ENCODE results near the gene LMNB1. TPM values are rescaled to one million over a fixed set of nuclear protein-coding genes. Genes with fewer than 3 reads are reported as not detected.
"Not testable (repeated sequence)": the region's sequence is repeated elsewhere in the genome, so short reads cannot be mapped to it uniquely, and the experiment has no call there.

LMNB1 gene
- total and polyA plus RNA-seq, 4 donors: 1.1 to 8.9 (median 4.1) TPM

DNA sequence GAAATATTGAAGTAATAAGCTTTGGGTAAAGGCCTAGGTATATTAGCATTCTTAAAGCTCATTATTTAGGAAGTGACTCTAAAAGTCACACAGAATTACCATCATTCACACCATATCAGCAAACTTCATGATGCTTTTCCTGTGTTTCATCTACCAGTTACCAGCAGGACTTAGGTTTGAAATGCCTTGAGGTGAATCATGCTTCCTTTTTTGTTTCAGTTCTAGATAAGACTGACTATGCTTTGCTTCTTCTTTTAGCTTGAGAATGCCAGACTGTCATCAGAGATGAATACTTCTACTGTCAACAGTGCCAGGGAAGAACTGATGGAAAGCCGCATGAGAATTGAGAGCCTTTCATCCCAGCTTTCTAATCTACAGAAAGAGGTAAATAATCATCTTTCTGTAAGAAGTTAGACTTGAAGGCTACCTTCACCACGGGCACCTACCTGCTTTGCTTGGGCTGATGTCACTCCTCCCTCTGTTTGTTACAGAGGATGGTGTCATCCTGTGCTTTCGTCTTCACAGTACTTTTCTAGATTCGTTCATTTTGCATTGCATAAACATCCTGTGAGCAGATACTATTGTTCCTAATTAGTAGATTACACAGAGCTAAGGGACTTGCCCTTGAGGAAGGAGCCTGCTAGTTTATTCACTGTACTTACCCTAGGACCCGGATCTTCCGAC lies 34.7 kb downstream of the LMNB1 start:
- WGBS, 2 donors: 89 to 90% methylated on average over 6 of the region's 6 CpGs
- ATAC-seq (ENCODE audit: low FRiP score) (no peak), DNase-seq (no peak)
- no peak overlapping the region for H3K27ac ChIP-seq (ENCODE audit: low read depth in 1 of 2, low read length in 2 of 2)
- H3K36me3 ChIP-seq (ENCODE audit: control insufficient read depth in 1 of 2, insufficient read depth in 2 of 2, low read length in 1 of 2): no peaks in the 10 kb centered on the region
- no peak overlapping the region for H3K4me3 ChIP-seq (ENCODE audit: low read length in 2 of 2)
- H3K9me3 ChIP-seq (ENCODE audit: control insufficient read depth, low read length): no peaks in the 10 kb centered on the region
- no peaks in the 10 kb centered on the region for H3K27me3 ChIP-seq (ENCODE audit: control insufficient read depth in 1 of 2, insufficient read depth in 2 of 2, low read length in 1 of 2)
- H3K4me1 ChIP-seq (ENCODE audit: control insufficient read depth in 1 of 2, insufficient read depth in 2 of 2, low read length in 2 of 2): no peaks in the 10 kb centered on the region
- intact Hi-C loops (cut with DNase I): no loop called here

DNA sequence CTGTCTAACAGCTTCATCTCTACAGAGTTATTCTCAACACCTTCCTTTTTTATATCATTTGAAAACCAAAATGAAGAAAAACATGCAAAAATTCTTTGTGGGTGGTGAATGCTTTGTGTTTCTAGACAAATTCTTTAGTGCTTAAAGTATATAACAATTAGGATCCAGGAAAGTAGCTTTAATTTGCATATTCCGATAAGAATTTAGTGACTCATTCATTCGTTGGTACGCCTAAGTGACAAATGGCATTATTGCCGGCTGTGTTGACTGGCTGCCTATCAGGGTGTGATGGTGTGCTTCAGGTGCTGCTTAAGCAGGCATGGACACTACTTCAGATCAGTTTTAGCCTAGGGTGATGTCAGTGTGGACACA lies 35.2 kb downstream of the LMNB1 start:
- no peaks in the 10 kb centered on the region for H3K4me1 ChIP-seq (ENCODE audit: control insufficient read depth in 1 of 2, insufficient read depth in 2 of 2, low read length in 2 of 2)
- intact Hi-C loops (cut with DNase I): no loop called here
- H3K27me3 ChIP-seq (ENCODE audit: control insufficient read depth in 1 of 2, insufficient read depth in 2 of 2, low read length in 1 of 2): no peaks in the 10 kb centered on the region
- H3K27ac ChIP-seq (ENCODE audit: low read depth in 1 of 2, low read length in 2 of 2): no peak overlapping the region
- 92 to 96% methylated on average over 4 of the region's 4 CpGs for WGBS, 2 donors
- no peaks in the 10 kb centered on the region for H3K36me3 ChIP-seq (ENCODE audit: control insufficient read depth in 1 of 2, insufficient read depth in 2 of 2, low read length in 1 of 2)
- DNase-seq (no peak), ATAC-seq (ENCODE audit: low FRiP score) (no peak)
- no peak overlapping the region for H3K4me3 ChIP-seq (ENCODE audit: low read length in 2 of 2)
- no peaks in the 10 kb centered on the region for H3K9me3 ChIP-seq (ENCODE audit: control insufficient read depth, low read length)

- H3K36me3 ChIP-seq (ENCODE audit: control insufficient read depth in 1 of 2, insufficient read depth in 2 of 2, low read length in 1 of 2); H3K4me3 ChIP-seq (ENCODE audit: low read length in 2 of 2); DNase-seq; H3K9me3 ChIP-seq (ENCODE audit: control insufficient read depth, low read length); intact Hi-C loops (cut with DNase I); H3K4me1 ChIP-seq (ENCODE audit: control insufficient read depth in 1 of 2, insufficient read depth in 2 of 2, low read length in 2 of 2); H3K27ac ChIP-seq (ENCODE audit: low read depth in 1 of 2, low read length in 2 of 2); H3K27me3 ChIP-seq (ENCODE audit: control insufficient read depth in 1 of 2, insufficient read depth in 2 of 2, low read length in 1 of 2); ATAC-seq (ENCODE audit: low FRiP score): not testable (repeated sequence)
- WGBS, 2 donors: 86 to 87% methylated on average over 9 of the region's 9 CpGs
These were observed 36.9 kb downstream of the LMNB1 start for GRCh38 chr5:126813799-126814198.

GRCh38 chr5:126814721-126815404 lies 37.9 kb downstream of the LMNB1 start:
- WGBS, 2 donors: 94 to 97% methylated on average over 2 of the region's 2 CpGs
- Histone ChIP-seq H3K27me3 (ENCODE audit: control insufficient read depth in 1 of 2, insufficient read depth in 2 of 2, low read length in 1 of 2) (no peaks in the 10 kb centered on the region), H3K4me1 (ENCODE audit: control insufficient read depth in 1 of 2, insufficient read depth in 2 of 2, low read length in 2 of 2) (no peaks in the 10 kb centered on the region), H3K9me3 (ENCODE audit: control insufficient read depth, low read length) (no peaks in the 10 kb centered on the region), H3K36me3 (ENCODE audit: control insufficient read depth in 1 of 2, insufficient read depth in 2 of 2, low read length in 1 of 2) (no peaks in the 10 kb centered on the region), H3K27ac (ENCODE audit: low read depth in 1 of 2, low read length in 2 of 2) (no peak overlapping the region), H3K4me3 (ENCODE audit: low read length in 2 of 2) (no peak overlapping the region)
- intact Hi-C loops (cut with DNase I): no loop called here
- DNase-seq: no peak
- ATAC-seq (ENCODE audit: low FRiP score): no peak

- no peak for DNase-seq
- no peak overlapping the region for H3K27ac ChIP-seq (ENCODE audit: low read depth in 1 of 2, low read length in 2 of 2)
- no peak overlapping the region for H3K4me3 ChIP-seq (ENCODE audit: low read length in 2 of 2)
- no peaks in the 10 kb centered on the region for H3K27me3 ChIP-seq (ENCODE audit: control insufficient read depth in 1 of 2, insufficient read depth in 2 of 2, low read length in 1 of 2)
- WGBS, 2 donors: 97 to 98% methylated on average over 8 of the region's 8 CpGs
- ATAC-seq (ENCODE audit: low FRiP score): no peak
- H3K4me1 ChIP-seq (ENCODE audit: control insufficient read depth in 1 of 2, insufficient read depth in 2 of 2, low read length in 2 of 2): no peaks in the 10 kb centered on the region
- intact Hi-C loops (cut with DNase I): no loop called here
- H3K36me3 ChIP-seq (ENCODE audit: control insufficient read depth in 1 of 2, insufficient read depth in 2 of 2, low read length in 1 of 2): no peaks in the 10 kb centered on the region
- H3K9me3 ChIP-seq (ENCODE audit: control insufficient read depth, low read length): no peaks in the 10 kb centered on the region
These were observed 39.7 kb downstream of the LMNB1 start for GRCh38 chr5:126816649-126817048.

DNA sequence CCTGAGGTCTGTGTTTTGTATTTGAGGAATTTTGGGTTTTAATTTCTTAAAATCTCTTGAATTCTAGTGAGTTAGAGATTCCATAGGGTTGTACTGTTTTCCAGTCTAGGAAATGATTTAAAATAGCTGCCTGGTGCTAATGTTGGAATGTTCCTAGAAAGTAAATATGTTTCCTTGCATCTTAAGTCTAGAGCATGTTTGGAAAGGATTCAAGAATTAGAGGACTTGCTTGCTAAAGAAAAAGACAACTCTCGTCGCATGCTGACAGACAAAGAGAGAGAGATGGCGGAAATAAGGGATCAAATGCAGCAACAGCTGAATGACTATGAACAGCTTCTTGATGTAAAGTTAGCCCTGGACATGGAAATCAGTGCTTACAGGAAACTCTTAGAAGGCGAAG lies 41.8 kb downstream of the LMNB1 start:
- no peak overlapping the region for H3K27ac ChIP-seq (ENCODE audit: low read depth in 1 of 2, low read length in 2 of 2)
- H3K27me3 ChIP-seq (ENCODE audit: control insufficient read depth in 1 of 2, insufficient read depth in 2 of 2, low read length in 1 of 2): no peaks in the 10 kb centered on the region
- no peaks in the 10 kb centered on the region for H3K9me3 ChIP-seq (ENCODE audit: control insufficient read depth, low read length)
- no peak for ATAC-seq (ENCODE audit: low FRiP score)
- DNase-seq: no peak
- 68 to 74% methylated on average over 4 of the region's 4 CpGs for WGBS, 2 donors
- intact Hi-C loops (cut with DNase I): no loop called here
- H3K4me1 ChIP-seq (ENCODE audit: control insufficient read depth in 1 of 2, insufficient read depth in 2 of 2, low read length in 2 of 2): no peaks in the 10 kb centered on the region
- no peaks in the 10 kb centered on the region for H3K36me3 ChIP-seq (ENCODE audit: control insufficient read depth in 1 of 2, insufficient read depth in 2 of 2, low read length in 1 of 2)
- no peak overlapping the region for H3K4me3 ChIP-seq (ENCODE audit: low read length in 2 of 2)

DNA sequence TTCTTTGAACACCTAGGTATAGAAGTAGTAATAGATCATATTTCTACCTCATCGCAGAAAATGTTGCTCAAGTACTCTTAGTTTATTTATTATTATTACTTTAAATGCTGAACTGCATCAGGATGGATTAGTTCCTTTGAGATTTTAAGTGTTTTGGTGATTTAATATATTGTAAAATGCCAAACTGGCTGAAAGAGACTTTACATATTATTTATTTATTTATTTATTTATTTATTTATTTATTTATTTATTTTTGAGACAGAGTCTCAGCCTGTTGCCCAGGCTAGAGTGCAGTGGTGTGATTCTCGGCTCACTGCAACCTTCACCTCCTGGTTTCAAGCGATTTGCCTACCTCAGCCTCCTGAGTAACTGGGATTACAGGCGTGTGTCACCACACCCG lies 42.3 kb downstream of the LMNB1 start:
- WGBS, 2 donors: 98 to 99% methylated on average over 5 of the region's 5 CpGs
- DNase-seq: no peak
- no peak overlapping the region for H3K4me3 ChIP-seq (ENCODE audit: low read length in 2 of 2)

DNA sequence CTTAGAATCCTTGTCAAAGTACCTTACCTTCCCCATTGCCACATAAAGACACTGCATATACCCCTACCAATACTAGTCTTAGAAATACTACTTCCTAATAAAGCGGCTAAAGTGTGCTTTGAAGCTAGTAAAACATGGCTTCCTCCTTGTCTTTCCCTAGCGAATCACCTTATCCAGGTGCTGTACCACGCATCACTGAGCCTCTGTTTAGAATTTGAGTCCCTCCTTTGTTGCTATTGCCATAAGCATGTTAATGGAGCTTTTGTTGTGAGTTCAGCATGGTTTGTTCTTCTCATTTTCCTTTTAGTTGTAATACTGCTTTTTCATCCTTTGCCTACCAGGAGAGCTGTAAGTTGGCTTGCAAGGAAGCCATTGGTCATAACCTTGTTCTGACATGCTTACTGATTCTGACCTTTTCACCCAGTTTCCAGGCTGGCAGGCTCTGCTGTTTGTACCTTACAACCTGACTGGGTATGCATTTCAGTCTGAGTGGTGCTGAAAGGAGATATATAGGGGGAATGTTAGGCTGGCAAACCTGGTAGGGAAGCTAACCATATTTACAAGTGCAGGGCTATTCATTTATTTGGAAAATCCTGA lies 49.8 kb downstream of the LMNB1 start:
- Histone ChIP-seq H3K27ac (ENCODE audit: low read depth in 1 of 2, low read length in 2 of 2) (no peak overlapping the region), H3K9me3 (ENCODE audit: control insufficient read depth, low read length) (no peaks in the 10 kb centered on the region), H3K36me3 (ENCODE audit: control insufficient read depth in 1 of 2, insufficient read depth in 2 of 2, low read length in 1 of 2) (no peaks in the 10 kb centered on the region), H3K27me3 (ENCODE audit: control insufficient read depth in 1 of 2, insufficient read depth in 2 of 2, low read length in 1 of 2) (no peaks in the 10 kb centered on the region), H3K4me1 (ENCODE audit: control insufficient read depth in 1 of 2, insufficient read depth in 2 of 2, low read length in 2 of 2) (no peaks in the 10 kb centered on the region), H3K4me3 (ENCODE audit: low read length in 2 of 2) (no peak overlapping the region)
- no peak for DNase-seq
- WGBS, 2 donors: 79 to 83% methylated on average over 3 of the region's 3 CpGs
- intact Hi-C loops (cut with DNase I): no loop called here
- no peak for ATAC-seq (ENCODE audit: low FRiP score)

More for the DNA sequence above, 42.3 kb downstream of the LMNB1 start:
- intact Hi-C loops (cut with DNase I): no loop called here
- H3K9me3 ChIP-seq (ENCODE audit: control insufficient read depth, low read length): no peaks in the 10 kb centered on the region
- no peak for ATAC-seq (ENCODE audit: low FRiP score)
- H3K27ac ChIP-seq (ENCODE audit: low read depth in 1 of 2, low read length in 2 of 2): no peak overlapping the region
- H3K36me3 ChIP-seq (ENCODE audit: control insufficient read depth in 1 of 2, insufficient read depth in 2 of 2, low read length in 1 of 2): no peaks in the 10 kb centered on the region
- H3K4me1 ChIP-seq (ENCODE audit: control insufficient read depth in 1 of 2, insufficient read depth in 2 of 2, low read length in 2 of 2): no peaks in the 10 kb centered on the region
- no peaks in the 10 kb centered on the region for H3K27me3 ChIP-seq (ENCODE audit: control insufficient read depth in 1 of 2, insufficient read depth in 2 of 2, low read length in 1 of 2)

GRCh38 chr5:126829098-126829497 lies 52.2 kb downstream of the LMNB1 start:
- no peaks in the 10 kb centered on the region for H3K4me1 ChIP-seq (ENCODE audit: control insufficient read depth in 1 of 2, insufficient read depth in 2 of 2, low read length in 2 of 2)
- H3K27ac ChIP-seq (ENCODE audit: low read depth in 1 of 2, low read length in 2 of 2): no peak overlapping the region
- ATAC-seq (ENCODE audit: low FRiP score) (no peak), DNase-seq (no peak)
- intact Hi-C loops (cut with DNase I): no loop called here
- no peak overlapping the region for H3K4me3 ChIP-seq (ENCODE audit: low read length in 2 of 2)
- H3K9me3 ChIP-seq (ENCODE audit: control insufficient read depth, low read length): no peaks in the 10 kb centered on the region
- no peaks in the 10 kb centered on the region for H3K36me3 ChIP-seq (ENCODE audit: control insufficient read depth in 1 of 2, insufficient read depth in 2 of 2, low read length in 1 of 2)
- WGBS, 2 donors: 77 to 81% methylated on average over 5 of the region's 5 CpGs
- no peaks in the 10 kb centered on the region for H3K27me3 ChIP-seq (ENCODE audit: control insufficient read depth in 1 of 2, insufficient read depth in 2 of 2, low read length in 1 of 2)
